ENCODE results near the gene PHF12. TPM values are rescaled to one million over a fixed set of nuclear protein-coding genes. Genes with fewer than 3 reads are reported as not detected.

Gene PHF12
- total and polyA plus RNA-seq, 2 of the 13 experiments (the other 11 are each of a cell fraction or from before 2014, with no cell fraction given) = 9.8 to 17.1 TPM

DNA sequence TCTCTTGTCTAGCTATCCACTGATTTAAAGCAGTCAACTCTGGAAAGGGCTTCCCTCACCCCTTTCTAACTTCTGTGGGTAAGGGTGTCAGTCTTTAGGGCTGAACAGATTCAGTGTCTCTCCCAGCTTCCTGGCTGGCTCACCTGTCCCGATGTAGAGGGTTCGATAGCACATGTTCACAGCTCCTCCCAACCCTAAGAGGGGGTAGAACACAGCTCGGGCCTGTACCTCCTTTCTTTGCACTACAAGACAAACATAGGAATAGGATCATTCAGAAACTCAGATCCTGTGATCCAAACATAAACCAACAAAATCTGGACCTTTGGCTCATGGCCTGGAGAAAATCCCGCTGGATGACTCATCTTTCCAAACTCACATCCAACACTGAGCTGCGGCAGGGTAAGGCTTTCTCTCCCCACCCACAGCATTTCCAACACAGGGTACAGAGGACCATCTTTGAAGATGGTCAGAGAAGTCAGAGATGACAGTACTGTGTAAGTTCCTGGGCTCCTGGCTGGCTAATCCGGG, 42.6 kb downstream of the PHF12 start (continued):
- TF ChIP-seq, protein P1, sequence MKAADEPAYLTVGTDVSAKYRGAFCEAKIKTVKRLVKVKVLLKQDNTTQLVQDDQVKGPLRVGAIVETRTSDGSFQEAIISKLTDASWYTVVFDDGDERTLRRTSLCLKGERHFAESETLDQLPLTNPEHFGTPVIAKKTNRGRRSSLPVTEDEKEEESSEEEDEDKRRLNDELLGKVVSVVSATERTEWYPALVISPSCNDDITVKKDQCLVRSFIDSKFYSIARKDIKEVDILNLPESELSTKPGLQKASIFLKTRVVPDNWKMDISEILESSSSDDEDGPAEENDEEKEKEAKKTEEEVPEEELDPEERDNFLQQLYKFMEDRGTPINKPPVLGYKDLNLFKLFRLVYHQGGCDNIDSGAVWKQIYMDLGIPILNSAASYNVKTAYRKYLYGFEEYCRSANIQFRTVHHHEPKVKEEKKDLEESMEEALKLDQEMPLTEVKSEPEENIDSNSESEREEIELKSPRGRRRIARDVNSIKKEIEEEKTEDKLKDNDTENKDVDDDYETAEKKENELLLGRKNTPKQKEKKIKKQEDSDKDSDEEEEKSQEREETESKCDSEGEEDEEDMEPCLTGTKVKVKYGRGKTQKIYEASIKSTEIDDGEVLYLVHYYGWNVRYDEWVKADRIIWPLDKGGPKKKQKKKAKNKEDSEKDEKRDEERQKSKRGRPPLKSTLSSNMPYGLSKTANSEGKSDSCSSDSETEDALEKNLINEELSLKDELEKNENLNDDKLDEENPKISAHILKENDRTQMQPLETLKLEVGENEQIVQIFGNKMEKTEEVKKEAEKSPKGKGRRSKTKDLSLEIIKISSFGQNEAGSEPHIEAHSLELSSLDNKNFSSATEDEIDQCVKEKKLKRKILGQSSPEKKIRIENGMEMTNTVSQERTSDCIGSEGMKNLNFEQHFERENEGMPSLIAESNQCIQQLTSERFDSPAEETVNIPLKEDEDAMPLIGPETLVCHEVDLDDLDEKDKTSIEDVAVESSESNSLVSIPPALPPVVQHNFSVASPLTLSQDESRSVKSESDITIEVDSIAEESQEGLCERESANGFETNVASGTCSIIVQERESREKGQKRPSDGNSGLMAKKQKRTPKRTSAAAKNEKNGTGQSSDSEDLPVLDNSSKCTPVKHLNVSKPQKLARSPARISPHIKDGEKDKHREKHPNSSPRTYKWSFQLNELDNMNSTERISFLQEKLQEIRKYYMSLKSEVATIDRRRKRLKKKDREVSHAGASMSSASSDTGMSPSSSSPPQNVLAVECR (CRISPR knock-in tag; IDR thresholded peaks at IDR 0.05; ENCODE audit: borderline replicate concordance) = no peak; the same call in 1 of the 2 replicates
- 0 out of 2 replicates have a peak, but pooled peaks have one; percentile 12 for TF ChIP-seq ZMYM2 (CRISPR knock-in tag; IDR thresholded peaks at IDR 0.05)
- TF ChIP-seq SRY (CRISPR knock-in tag; IDR thresholded peaks at IDR 0.05) = no peak
- TF ChIP-seq, protein P2, sequence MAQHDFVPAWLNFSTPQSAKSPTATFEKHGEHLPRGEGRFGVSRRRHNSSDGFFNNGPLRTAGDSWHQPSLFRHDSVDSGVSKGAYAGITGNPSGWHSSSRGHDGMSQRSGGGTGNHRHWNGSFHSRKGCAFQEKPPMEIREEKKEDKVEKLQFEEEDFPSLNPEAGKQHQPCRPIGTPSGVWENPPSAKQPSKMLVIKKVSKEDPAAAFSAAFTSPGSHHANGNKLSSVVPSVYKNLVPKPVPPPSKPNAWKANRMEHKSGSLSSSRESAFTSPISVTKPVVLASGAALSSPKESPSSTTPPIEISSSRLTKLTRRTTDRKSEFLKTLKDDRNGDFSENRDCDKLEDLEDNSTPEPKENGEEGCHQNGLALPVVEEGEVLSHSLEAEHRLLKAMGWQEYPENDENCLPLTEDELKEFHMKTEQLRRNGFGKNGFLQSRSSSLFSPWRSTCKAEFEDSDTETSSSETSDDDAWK (CRISPR knock-in tag; IDR thresholded peaks at IDR 0.05) = no peak
- TF ChIP-seq ETV5 (CRISPR knock-in tag; IDR thresholded peaks at IDR 0.05; ENCODE audit: borderline replicate concordance) = peak; percentile 39; the same call in 1 of the 2 replicates
- TF ChIP-seq RFXANK (CRISPR knock-in tag; IDR thresholded peaks at IDR 0.05) = no peak
- TF ChIP-seq, protein P3, sequence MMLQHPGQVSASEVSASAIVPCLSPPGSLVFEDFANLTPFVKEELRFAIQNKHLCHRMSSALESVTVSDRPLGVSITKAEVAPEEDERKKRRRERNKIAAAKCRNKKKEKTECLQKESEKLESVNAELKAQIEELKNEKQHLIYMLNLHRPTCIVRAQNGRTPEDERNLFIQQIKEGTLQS (CRISPR knock-in tag; IDR thresholded peaks at IDR 0.05) = peak; percentile 90
- peak; percentile 66; the same call in 1 of the 2 replicates for TF ChIP-seq MYC (CRISPR knock-in tag; IDR thresholded peaks at IDR 0.05; ENCODE audit: borderline replicate concordance)
- TF ChIP-seq, protein P4, sequence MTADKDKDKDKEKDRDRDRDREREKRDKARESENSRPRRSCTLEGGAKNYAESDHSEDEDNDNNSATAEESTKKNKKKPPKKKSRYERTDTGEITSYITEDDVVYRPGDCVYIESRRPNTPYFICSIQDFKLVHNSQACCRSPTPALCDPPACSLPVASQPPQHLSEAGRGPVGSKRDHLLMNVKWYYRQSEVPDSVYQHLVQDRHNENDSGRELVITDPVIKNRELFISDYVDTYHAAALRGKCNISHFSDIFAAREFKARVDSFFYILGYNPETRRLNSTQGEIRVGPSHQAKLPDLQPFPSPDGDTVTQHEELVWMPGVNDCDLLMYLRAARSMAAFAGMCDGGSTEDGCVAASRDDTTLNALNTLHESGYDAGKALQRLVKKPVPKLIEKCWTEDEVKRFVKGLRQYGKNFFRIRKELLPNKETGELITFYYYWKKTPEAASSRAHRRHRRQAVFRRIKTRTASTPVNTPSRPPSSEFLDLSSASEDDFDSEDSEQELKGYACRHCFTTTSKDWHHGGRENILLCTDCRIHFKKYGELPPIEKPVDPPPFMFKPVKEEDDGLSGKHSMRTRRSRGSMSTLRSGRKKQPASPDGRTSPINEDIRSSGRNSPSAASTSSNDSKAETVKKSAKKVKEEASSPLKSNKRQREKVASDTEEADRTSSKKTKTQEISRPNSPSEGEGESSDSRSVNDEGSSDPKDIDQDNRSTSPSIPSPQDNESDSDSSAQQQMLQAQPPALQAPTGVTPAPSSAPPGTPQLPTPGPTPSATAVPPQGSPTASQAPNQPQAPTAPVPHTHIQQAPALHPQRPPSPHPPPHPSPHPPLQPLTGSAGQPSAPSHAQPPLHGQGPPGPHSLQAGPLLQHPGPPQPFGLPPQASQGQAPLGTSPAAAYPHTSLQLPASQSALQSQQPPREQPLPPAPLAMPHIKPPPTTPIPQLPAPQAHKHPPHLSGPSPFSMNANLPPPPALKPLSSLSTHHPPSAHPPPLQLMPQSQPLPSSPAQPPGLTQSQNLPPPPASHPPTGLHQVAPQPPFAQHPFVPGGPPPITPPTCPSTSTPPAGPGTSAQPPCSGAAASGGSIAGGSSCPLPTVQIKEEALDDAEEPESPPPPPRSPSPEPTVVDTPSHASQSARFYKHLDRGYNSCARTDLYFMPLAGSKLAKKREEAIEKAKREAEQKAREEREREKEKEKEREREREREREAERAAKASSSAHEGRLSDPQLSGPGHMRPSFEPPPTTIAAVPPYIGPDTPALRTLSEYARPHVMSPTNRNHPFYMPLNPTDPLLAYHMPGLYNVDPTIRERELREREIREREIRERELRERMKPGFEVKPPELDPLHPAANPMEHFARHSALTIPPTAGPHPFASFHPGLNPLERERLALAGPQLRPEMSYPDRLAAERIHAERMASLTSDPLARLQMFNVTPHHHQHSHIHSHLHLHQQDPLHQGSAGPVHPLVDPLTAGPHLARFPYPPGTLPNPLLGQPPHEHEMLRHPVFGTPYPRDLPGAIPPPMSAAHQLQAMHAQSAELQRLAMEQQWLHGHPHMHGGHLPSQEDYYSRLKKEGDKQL (CRISPR knock-in tag; IDR thresholded peaks at IDR 0.05; ENCODE audit: low read depth) = peak; percentile 43; the same call in 1 of the 2 replicates
- TF ChIP-seq HOXA3 (CRISPR knock-in tag; IDR thresholded peaks at IDR 0.05) = no peak; the same call in 1 of the 2 replicates
- no peak for TF ChIP-seq CENPX (CRISPR knock-in tag; IDR thresholded peaks at IDR 0.05)
- no peak for TF ChIP-seq THYN1 (CRISPR knock-in tag; IDR thresholded peaks at IDR 0.05; ENCODE audit: borderline replicate concordance, low read depth)
- no peak for TF ChIP-seq PHF5A (CRISPR knock-in tag; IDR thresholded peaks at IDR 0.05; ENCODE audit: low read depth, unreplicated experiment)
- TF ChIP-seq JDP2 (CRISPR knock-in tag; IDR thresholded peaks at IDR 0.05; ENCODE audit: borderline replicate concordance) = no peak
- TF ChIP-seq ZNF33A (CRISPR knock-in tag; IDR thresholded peaks at IDR 0.05; ENCODE audit: borderline replicate concordance) = no peak
- no peak for TF ChIP-seq ZNF772 (CRISPR knock-in tag; IDR thresholded peaks at IDR 0.05)
- TF ChIP-seq ZBTB1 (CRISPR knock-in tag; IDR thresholded peaks at IDR 0.05; ENCODE audit: borderline replicate concordance) = no peak
